HEK293 (cell line): ENCODE results near the gene PEX14.

Source experiments
- CTCF ChIP-seq: fragments of 450-650 bp; formaldehyde crosslinking; IDR thresholded peaks from 2 replicates; pipeline ENCODE4 v1.5.1; 2016; ENCODE audit warnings: missing biosample characterization, missing genetic modification characterization
- REST ChIP-seq: fragments of 450-650 bp; formaldehyde crosslinking; IDR thresholded peaks from 2 replicates; pipeline ENCODE4 v1.5.1; 2016; ENCODE audit warnings: missing biosample characterization, missing genetic modification characterization
- YY1 ChIP-seq: fragments of 450-650 bp; formaldehyde crosslinking; IDR thresholded peaks from 2 replicates; pipeline ENCODE4 v1.5.1; 2018; ENCODE audit warnings: missing biosample characterization, missing genetic modification characterization
- ZFP41 ChIP-seq: fragments of 450-650 bp; formaldehyde crosslinking; IDR thresholded peaks from 2 replicates; pipeline ENCODE4 v1.5.1; 2016; ENCODE audit warnings: missing biosample characterization, missing genetic modification characterization, borderline replicate concordance
- ZNF423 ChIP-seq: fragments of 450-650 bp; formaldehyde crosslinking; IDR thresholded peaks from 2 replicates; pipeline ENCODE4 v1.5.1; 2016; ENCODE audit warnings: missing biosample characterization, missing genetic modification characterization

- TF ChIP-seq ZFP41 (tag by site-specific recombination) (no peak), CTCF (no peak), YY1 (tag by site-specific recombination) (no peak), ZNF423 (no peak), REST (tag by site-specific recombination) (no peak)
These were observed 30.5 kb upstream of the PEX14 start for GRCh38 chr1:10444248-10444647.
